ENCODE results near the gene MYZAP. TPM values are rescaled to one million over a fixed set of nuclear protein-coding genes. Genes with fewer than 3 reads are reported as not detected.

MYZAP gene
- polyA plus RNA-seq, 1 donor from 2014 or later, result not detected

- H3K9ac ChIP-seq (ENCODE audit: low read length), result no peak overlapping the region
- H4K20me1 ChIP-seq (ENCODE audit: insufficient read depth), result no peaks in the 10 kb centered on the region
- H3K4me2 ChIP-seq (ENCODE audit: low read length), result no peak overlapping the region
- no peaks in the 10 kb centered on the region for H3K79me2 ChIP-seq (replicated peaks; ENCODE audit: insufficient read depth, low read length)
- no peak overlapping the region for H3K27ac ChIP-seq (ENCODE audit: low read length)
- H3K9me2 ChIP-seq (ENCODE audit: insufficient read depth, low read length), result no peaks in the 10 kb centered on the region
- H2AFZ ChIP-seq (ENCODE audit: low read depth, low read length), result no peak overlapping the region
- no peaks in the 10 kb centered on the region for H3K27me3 ChIP-seq (ENCODE audit: insufficient read depth, low read depth, low read length)
- TF ChIP-seq RAD21 (conservative IDR thresholded peaks at IDR 0.05), result no peak
- no peak for TF ChIP-seq MXI1 (conservative IDR thresholded peaks at IDR 0.05; ENCODE audit: poor library complexity, severe bottlenecking)
- TF ChIP-seq EP300 (conservative IDR thresholded peaks at IDR 0.05; ENCODE audit: poor library complexity, severe bottlenecking), result no peak
- TF ChIP-seq CTCF (IDR thresholded peaks at IDR 0.05; ENCODE audit: poor library complexity, severe bottlenecking), result no peak
- no peaks in the 10 kb centered on the region for H3F3A ChIP-seq (ENCODE audit: insufficient read depth, low read length, poor library complexity, severe bottlenecking)
- H3K9me3 ChIP-seq (ENCODE audit: low read length), result no peaks in the 10 kb centered on the region
- no peaks in the 10 kb centered on the region for H3K36me3 ChIP-seq (ENCODE audit: insufficient read depth, low read length)
- H3K4me3 ChIP-seq (ENCODE audit: low read length), result no peak overlapping the region
Measured at GRCh38 chr15:57563416-57563815, 28.3 kb upstream of the MYZAP start.

- Histone ChIP-seq H3K27me3 (ENCODE audit: insufficient read depth, low read depth, low read length) (no peaks in the 10 kb centered on the region), H3K4me2 (ENCODE audit: low read length) (no peak overlapping the region), H4K20me1 (ENCODE audit: insufficient read depth) (no peaks in the 10 kb centered on the region), H3K9me2 (ENCODE audit: insufficient read depth, low read length) (no peaks in the 10 kb centered on the region), H3K36me3 (ENCODE audit: insufficient read depth, low read length) (no peaks in the 10 kb centered on the region), H3K9me3 (ENCODE audit: low read length) (no peaks in the 10 kb centered on the region), H3K4me3 (ENCODE audit: low read length) (no peak overlapping the region), H3K9ac (ENCODE audit: low read length) (no peak overlapping the region), H3F3A (ENCODE audit: insufficient read depth, low read length, poor library complexity, severe bottlenecking) (no peaks in the 10 kb centered on the region), H3K79me2 (replicated peaks; ENCODE audit: insufficient read depth, low read length) (no peaks in the 10 kb centered on the region), H2AFZ (ENCODE audit: low read depth, low read length) (no peak overlapping the region), H3K27ac (ENCODE audit: low read length) (no peak overlapping the region)
- TF ChIP-seq TAF1 (IDR thresholded peaks at IDR 0.05; ENCODE audit: low read depth), result no peak
- TF ChIP-seq SMC3 (conservative IDR thresholded peaks at IDR 0.05; ENCODE audit: poor library complexity), result no peak
- TF ChIP-seq POLR2AphosphoS5 (IDR thresholded peaks at IDR 0.05), result no peak
- no peak for TF ChIP-seq EP300 (conservative IDR thresholded peaks at IDR 0.05; ENCODE audit: poor library complexity, severe bottlenecking)
- TF ChIP-seq CTCF (IDR thresholded peaks at IDR 0.05; ENCODE audit: poor library complexity, severe bottlenecking), result no peak
- TF ChIP-seq REST (IDR thresholded peaks at IDR 0.05; ENCODE audit: borderline replicate concordance), result no peak
Measured at GRCh38 chr15:57565311-57565710, 26.4 kb upstream of the MYZAP start.
